MM.1S (cell line): ENCODE results near the gene PSMC3.
A peak's percentile ranks its signal among the peaks of the same experiment; 100 is the strongest.

Experiments
- DNase-seq: peaks from one replicate; pipeline ENCODE4 v3.0.0-alpha.2; 2015
- H2AFZ ChIP-seq: fragments of 300-600 bp; sonication (generic); 2 replicates; pipeline ENCODE4 v1.6.0; 2016; ENCODE audit warnings: antibody characterized with exemption, low read length
- H3F3A ChIP-seq: fragments of 300-600 bp; sonication (generic); 2 replicates; pipeline ENCODE4 v1.6.1; 2016; ENCODE audit warnings: mild to moderate bottlenecking, antibody characterized with exemption, low read length, moderate library complexity, mixed read lengths; ENCODE audit not compliant: insufficient read depth
- H3K27ac ChIP-seq: fragments of 300-600 bp; sonication (generic); 2 replicates; pipeline ENCODE4 v1.5.1; 2016; ENCODE audit warnings: mild to moderate bottlenecking, low read length
- H3K27me3 ChIP-seq: fragments of 300-600 bp; sonication (generic); replicated peaks from 2 replicates; pipeline ENCODE4 v1.6.0; 2016; ENCODE audit warnings: low read length; ENCODE audit not compliant: insufficient read depth
- H3K36me3 ChIP-seq: fragments of 300-600 bp; sonication (generic); replicated peaks from 2 replicates; pipeline ENCODE4 v1.6.1; 2016; ENCODE audit warnings: mild to moderate bottlenecking, low read length, mixed read lengths; ENCODE audit not compliant: insufficient read depth
- H3K4me1 ChIP-seq: fragments of 300-600 bp; sonication (generic); 2 replicates; pipeline ENCODE4 v1.6.1; 2016; ENCODE audit warnings: low read length, mixed read lengths
- H3K4me2 ChIP-seq: fragments of 300-600 bp; sonication (generic); 2 replicates; pipeline ENCODE4 v1.6.0; 2016; ENCODE audit warnings: low read depth, low read length
- H3K4me3 ChIP-seq: fragments of 300-600 bp; sonication (generic); 2 replicates; pipeline ENCODE4 v1.5.1; 2016; ENCODE audit warnings: low read length, mixed read lengths
- H3K79me2 ChIP-seq: fragments of 300-600 bp; sonication (generic); 2 replicates; pipeline ENCODE4 v1.6.1; 2016; ENCODE audit warnings: mixed run types, low read length, mixed read lengths
- H3K9ac ChIP-seq: fragments of 300-600 bp; sonication (generic); 2 replicates; pipeline ENCODE4 v1.6.1; 2016; ENCODE audit warnings: low read length, mixed read lengths
- H3K9me2 ChIP-seq: fragments of 300-600 bp; sonication (generic); replicated peaks from 2 replicates; pipeline ENCODE4 v1.6.1; 2016; ENCODE audit warnings: mild to moderate bottlenecking, low read length, mixed read lengths; ENCODE audit not compliant: insufficient read depth
- H3K9me3 ChIP-seq: fragments of 300-600 bp; sonication (generic); replicated peaks from 2 replicates; pipeline ENCODE4 v1.6.1; 2016; ENCODE audit warnings: mild to moderate bottlenecking, low read length, mixed read lengths; ENCODE audit not compliant: insufficient read depth
- H4K20me1 ChIP-seq: fragments of 300-600 bp; sonication (generic); 2 replicates; pipeline ENCODE4 v1.6.1; 2016; ENCODE audit warnings: mild to moderate bottlenecking, low read length, moderate library complexity, mixed read lengths; ENCODE audit not compliant: insufficient read depth
- CTCF ChIP-seq: fragments of 300-600 bp; sonication (generic); IDR thresholded peaks from 2 replicates; pipeline ENCODE4 v1.5.1; 2016; ENCODE audit warnings: antibody characterized with exemption, low read length, mixed read lengths
- EZH2 ChIP-seq: fragments of 300-600 bp; sonication (generic); optimal IDR thresholded peaks from 2 replicates; pipeline ENCODE3; 2017; ENCODE audit warnings: low read depth, mild to moderate bottlenecking, antibody characterized with exemption, low read length, mixed read lengths
- EZH2phosphoT487 ChIP-seq: fragments of 300-600 bp; sonication (generic); IDR thresholded peaks from 2 replicates; pipeline ENCODE4 v1.6.1; 2018; ENCODE audit warnings: antibody characterized with exemption, low read length

PSMC3 gene

GRCh38 chr11:47375020-47375419, 51.2 kb downstream of the PSMC3 start:
- no peaks in the 10 kb centered on the region for H3K9me2 ChIP-seq
- no peaks in the 10 kb centered on the region for H4K20me1 ChIP-seq
- H3K4me2 ChIP-seq = no peak overlapping the region
- H3K27ac ChIP-seq = no peak overlapping the region
- no peaks in the 10 kb centered on the region for H3K36me3 ChIP-seq
- H3K79me2 ChIP-seq = no peaks in the 10 kb centered on the region
- H3K4me3 ChIP-seq = no peak overlapping the region
- H3K4me1 ChIP-seq = 0 out of 2 replicates have a peak, but pooled peaks cover 7% of the 10 kb centered on the region
- no peaks in the 10 kb centered on the region for H3K27me3 ChIP-seq
- no peaks in the 10 kb centered on the region for H3K9me3 ChIP-seq
- H3F3A ChIP-seq = no peaks in the 10 kb centered on the region
- H3K9ac ChIP-seq = no peak overlapping the region
- DNase-seq = no peak
- no peak for TF ChIP-seq EZH2
- TF ChIP-seq EZH2phosphoT487 = no peak
- TF ChIP-seq CTCF = no peak
- no peak overlapping the region for H2AFZ ChIP-seq

- no peak for TF ChIP-seq EZH2phosphoT487
- TF ChIP-seq CTCF = no peak
- TF ChIP-seq EZH2 = no peak
- Histone ChIP-seq H3K36me3 (no peaks in the 10 kb centered on the region), H3K9ac (no peak overlapping the region), H3K4me2 (no peak overlapping the region), H4K20me1 (no peaks in the 10 kb centered on the region), H3K79me2 (no peaks in the 10 kb centered on the region), H3K9me2 (no peaks in the 10 kb centered on the region), H3K4me1 (0 out of 2 replicates have a peak, but pooled peaks cover 7% of the 10 kb centered on the region), H3K4me3 (no peak overlapping the region), H3F3A (no peaks in the 10 kb centered on the region), H2AFZ (no peak overlapping the region), H3K27me3 (no peaks in the 10 kb centered on the region), H3K27ac (no peak overlapping the region), H3K9me3 (no peaks in the 10 kb centered on the region)
- no peak for DNase-seq
Measured at GRCh38 chr11:47374720-47375019, 51.6 kb downstream of the PSMC3 start.

GRCh38 chr11:47373876-47374719, 52.1 kb downstream of the PSMC3 start:
- Histone ChIP-seq H3K36me3 (no peaks in the 10 kb centered on the region), H2AFZ (0 out of 2 replicates have a peak overlapping the region, but pooled peaks have one; percentile 43), H3K27me3 (no peaks in the 10 kb centered on the region), H3F3A (no peaks in the 10 kb centered on the region), H3K4me3 (no peak overlapping the region), H4K20me1 (no peaks in the 10 kb centered on the region), H3K4me2 (no peak overlapping the region), H3K4me1 (0 out of 2 replicates have a peak, but pooled peaks cover 7% of the 10 kb centered on the region), H3K9ac (no peak overlapping the region), H3K79me2 (no peaks in the 10 kb centered on the region), H3K27ac (no peak overlapping the region), H3K9me3 (no peaks in the 10 kb centered on the region), H3K9me2 (no peaks in the 10 kb centered on the region)
- peak; percentile 94 for TF ChIP-seq CTCF
- TF ChIP-seq EZH2 = no peak
- TF ChIP-seq EZH2phosphoT487 = no peak
- peak; percentile 69 for DNase-seq
